H1 (cell line): Measurements from ENCODE around the gene SPATS2L. TPM values are rescaled to one million over a fixed set of nuclear protein-coding genes. Genes with fewer than 3 reads are reported as not detected.

ENCODE experiments used
- RNF2 ChIP-seq: fragments of 200-900, 300-1000 bp; sonication (generic); IDR thresholded peaks from 2 replicates; pipeline ENCODE4 v1.7.1; 2016; ENCODE audit warnings: borderline replicate concordance, low read depth, mild to moderate bottlenecking, antibody characterized with exemption, low read length; ENCODE audit not compliant: poor library complexity, severe bottlenecking; ENCODE audit errors: missing control alignments
- polyA plus RNA-seq, 7 experiments: library from polyadenylated mRNA; depleted of rRNA in 3 of 7; stranded (reverse) in 5 of 7; unstranded in 2 of 7; fragments of >200 nt in 5 of 7; fragments of 200-250 nt in 2 of 7; gene quantifications; 1 replicate in 5 of 7; 2 replicates in 1 of 7; 4 replicates in 1 of 7; pipeline versions ENCODE4 v1.2.1 to v1.2.3, GENCODE V29; 2011 to 2013; ENCODE audit warnings: missing spikeins in 2 of 7, mixed read lengths in 2 of 7
- total RNA-seq: library from RNA; stranded (reverse); fragmentation: NEBNext Ultra II Directional; extraction: Animal tissue kit (Norgen Biotek cat#: 25700); gene quantifications from 2 replicates; pipeline ENCODE4 v1.2.1, GENCODE V29; 2021
- TF ChIP-seq, protein P1 (sequence below), 3 experiments: IDR thresholded peaks; 1 replicate in 2 of 3; 2 replicates in 1 of 3; pipeline versions ENCODE4 v1.5.1 to v1.6.1; 2011; ENCODE audit warnings: low read length in 3 of 3, mild to moderate bottlenecking in 3 of 3, inconsistent platforms in 2 of 3, low read depth in 1 of 3, moderate library complexity in 1 of 3; ENCODE audit not compliant: insufficient read depth in 1 of 3; ENCODE audit errors: control extremely low read depth in 1 of 3

SPATS2L gene
- total and polyA plus RNA-seq, 2 of the 8 experiments (the other 6 are each of a cell fraction or from before 2014, with no cell fraction given) = 67.3 to 189 TPM

GRCh38 chr2:200306931-200307723, 634 bp downstream of the SPATS2L start (continued):
- TF ChIP-seq, protein P1, sequence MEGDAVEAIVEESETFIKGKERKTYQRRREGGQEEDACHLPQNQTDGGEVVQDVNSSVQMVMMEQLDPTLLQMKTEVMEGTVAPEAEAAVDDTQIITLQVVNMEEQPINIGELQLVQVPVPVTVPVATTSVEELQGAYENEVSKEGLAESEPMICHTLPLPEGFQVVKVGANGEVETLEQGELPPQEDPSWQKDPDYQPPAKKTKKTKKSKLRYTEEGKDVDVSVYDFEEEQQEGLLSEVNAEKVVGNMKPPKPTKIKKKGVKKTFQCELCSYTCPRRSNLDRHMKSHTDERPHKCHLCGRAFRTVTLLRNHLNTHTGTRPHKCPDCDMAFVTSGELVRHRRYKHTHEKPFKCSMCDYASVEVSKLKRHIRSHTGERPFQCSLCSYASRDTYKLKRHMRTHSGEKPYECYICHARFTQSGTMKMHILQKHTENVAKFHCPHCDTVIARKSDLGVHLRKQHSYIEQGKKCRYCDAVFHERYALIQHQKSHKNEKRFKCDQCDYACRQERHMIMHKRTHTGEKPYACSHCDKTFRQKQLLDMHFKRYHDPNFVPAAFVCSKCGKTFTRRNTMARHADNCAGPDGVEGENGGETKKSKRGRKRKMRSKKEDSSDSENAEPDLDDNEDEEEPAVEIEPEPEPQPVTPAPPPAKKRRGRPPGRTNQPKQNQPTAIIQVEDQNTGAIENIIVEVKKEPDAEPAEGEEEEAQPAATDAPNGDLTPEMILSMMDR (IDR thresholded peaks at IDR 0.05; ENCODE audit: control extremely low read depth in 1 of 3, insufficient read depth in 1 of 3, low read depth in 1 of 3, low read length in 3 of 3) = no peak
- TF ChIP-seq RNF2 = no peak
